Activated CD4-positive, alpha-beta T cell treated with anti-CD3 and anti-CD28 coated beads, Interleukin-2, Interleukin-4, amounts not matched to agents 100 ng/mL and 50 ng/mL, durations not matched to agents 16 hours and 8 hours (primary cell): Measurements from ENCODE around the gene CCDC7.
"Not testable (repeated sequence)": the region's sequence is repeated elsewhere in the genome, so short reads cannot be mapped to it uniquely, and the experiment has no call there.

ENCODE experiments used
- DNase-seq: peaks from one replicate; pipeline ENCODE4 v3.0.0-alpha.2; 2020; ENCODE audit warnings: low spot score

Gene CCDC7

GRCh38 chr10:32562695-32563094, 116.8 kb downstream of the CCDC7 start:
- DNase-seq: not testable (repeated sequence)

GRCh38 chr10:32577448-32577847, 131.5 kb downstream of the CCDC7 start:
- DNase-seq: no peak

GRCh38 chr10:32582946-32583345, 137.0 kb downstream of the CCDC7 start:
- DNase-seq: no peak

- DNase-seq: not testable (repeated sequence)
Measured at GRCh38 chr10:32598022-32598421, 152.1 kb downstream of the CCDC7 start.

- no peak for DNase-seq
Measured at GRCh38 chr10:32600317-32600716, 154.4 kb downstream of the CCDC7 start.

GRCh38 chr10:32601562-32601961, 155.6 kb downstream of the CCDC7 start:
- not testable (repeated sequence) for DNase-seq

GRCh38 chr10:32605787-32606186, 159.8 kb downstream of the CCDC7 start:
- DNase-seq: no peak

GRCh38 chr10:32610543-32610942, 164.6 kb downstream of the CCDC7 start:
- not testable (repeated sequence) for DNase-seq

GRCh38 chr10:32616438-32616837, 170.5 kb downstream of the CCDC7 start:
- DNase-seq: no peak

GRCh38 chr10:32618482-32618881, 172.5 kb downstream of the CCDC7 start:
- no peak for DNase-seq

- DNase-seq: no peak
Measured at GRCh38 chr10:32621969-32622368, 176.0 kb downstream of the CCDC7 start.

GRCh38 chr10:32622409-32622808, 176.5 kb downstream of the CCDC7 start:
- DNase-seq: no peak

GRCh38 chr10:32627183-32627582, 181.2 kb downstream of the CCDC7 start:
- no peak for DNase-seq

GRCh38 chr10:32629910-32630309, 184.0 kb downstream of the CCDC7 start:
- no peak for DNase-seq

- no peak for DNase-seq
Measured at GRCh38 chr10:32646535-32646934, 200.6 kb downstream of the CCDC7 start.

GRCh38 chr10:32650246-32650655, 204.3 kb downstream of the CCDC7 start:
- DNase-seq: no peak

- DNase-seq: not testable (repeated sequence)
Measured at GRCh38 chr10:32657430-32657829, 211.5 kb downstream of the CCDC7 start.

GRCh38 chr10:32661346-32661745, 215.4 kb downstream of the CCDC7 start:
- DNase-seq: no peak

GRCh38 chr10:32680803-32681557, 235.0 kb downstream of the CCDC7 start:
- DNase-seq: peak; percentile 12

GRCh38 chr10:32684291-32684690, 238.4 kb downstream of the CCDC7 start:
- DNase-seq: no peak

- DNase-seq: no peak
Measured at GRCh38 chr10:32687116-32687515, 241.2 kb downstream of the CCDC7 start.

GRCh38 chr10:32687546-32687945, 241.6 kb downstream of the CCDC7 start:
- no peak for DNase-seq

GRCh38 chr10:32692174-32692573, 246.2 kb downstream of the CCDC7 start:
- no peak for DNase-seq

GRCh38 chr10:32693441-32693979, 247.6 kb downstream of the CCDC7 start:
- DNase-seq: no peak
